Hepatocyte (in vitro differentiated cells): ENCODE results near the gene S100G.

Experiments
- CTCF ChIP-seq: fragments of 200-600 bp; sonication (generic); IDR thresholded peaks from 2 replicates; pipeline ENCODE4 v1.5.1; 2016; ENCODE audit warnings: antibody characterized with exemption, mild to moderate bottlenecking; ENCODE audit not compliant: poor library complexity
- EZH2 ChIP-seq: fragments of 200-600 bp; sonication (generic); IDR thresholded peaks from 2 replicates; pipeline ENCODE4 v1.6.1; 2016; ENCODE audit warnings: antibody characterized with exemption, mild to moderate bottlenecking, borderline replicate concordance
- EZH2phosphoT487 ChIP-seq: fragments of 200-600 bp; sonication (generic); IDR thresholded peaks from one replicate; pipeline ENCODE4 v1.6.1; 2018; ENCODE audit warnings: antibody characterized with exemption, mild to moderate bottlenecking, low read depth, moderate library complexity; ENCODE audit not compliant: unreplicated experiment, severe bottlenecking

- TF ChIP-seq CTCF (no peak), EZH2phosphoT487 (no peak), EZH2 (no peak)
Observed at GRCh38 chrX:16639966-16640365, 10.0 kb upstream of the S100G start.
